ENCODE measurements around the gene TMEM125. TPM values are rescaled to one million over a fixed set of nuclear protein-coding genes. Genes with fewer than 3 reads are reported as not detected.

TMEM125 gene
- total and polyA plus RNA-seq, 8 donors, result 7.0 to 41.9 (median 22.8) TPM

DNA sequence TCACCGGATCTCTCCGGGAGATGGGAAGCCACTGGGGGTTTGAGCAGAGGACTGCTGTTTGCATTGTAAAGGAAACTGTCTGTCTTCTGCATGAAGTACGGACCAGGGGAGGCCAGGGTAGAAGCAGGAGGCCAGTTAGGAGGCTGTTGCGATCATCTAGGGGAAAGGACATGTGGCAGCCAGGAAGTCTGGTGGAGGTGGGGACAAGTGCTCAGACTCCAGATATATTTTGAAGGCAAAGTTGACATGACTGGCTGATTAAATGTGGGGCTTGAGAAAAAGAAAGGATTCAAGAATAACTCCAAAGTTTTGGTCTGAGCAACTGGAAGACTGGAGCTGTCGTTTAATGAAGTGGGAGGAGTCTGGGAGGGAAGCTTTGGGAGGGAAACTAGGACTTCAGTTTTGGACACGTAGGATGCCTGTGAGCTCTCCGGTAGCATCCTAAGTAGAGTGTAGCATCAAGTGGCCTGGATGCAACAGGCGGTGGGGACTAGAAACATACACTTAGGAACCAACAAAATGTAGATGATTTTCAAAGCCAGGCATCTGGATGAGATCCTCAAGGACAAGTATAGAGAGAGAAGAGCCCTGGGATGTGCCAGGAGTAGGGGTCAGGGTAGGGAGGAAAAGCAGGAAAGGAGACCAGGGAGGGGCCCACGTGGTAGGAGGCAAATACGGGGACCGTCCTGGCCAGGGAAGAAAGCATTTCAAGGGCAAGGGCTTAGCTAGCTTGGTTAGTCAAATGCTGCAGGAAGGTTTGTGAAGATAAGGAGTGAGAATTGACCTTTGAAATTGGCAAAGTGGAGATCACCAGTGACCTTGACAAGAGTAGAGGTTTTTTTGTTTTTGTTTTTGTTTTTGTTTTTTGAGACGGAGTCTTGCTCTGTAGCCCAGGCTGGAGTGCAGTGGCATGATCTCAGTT is 19.3 kb downstream of the TMEM125 start:
- TF ChIP-seq POLR2AphosphoS5 (IDR thresholded peaks at IDR 0.05), result no peak
- TF ChIP-seq, protein P1, sequence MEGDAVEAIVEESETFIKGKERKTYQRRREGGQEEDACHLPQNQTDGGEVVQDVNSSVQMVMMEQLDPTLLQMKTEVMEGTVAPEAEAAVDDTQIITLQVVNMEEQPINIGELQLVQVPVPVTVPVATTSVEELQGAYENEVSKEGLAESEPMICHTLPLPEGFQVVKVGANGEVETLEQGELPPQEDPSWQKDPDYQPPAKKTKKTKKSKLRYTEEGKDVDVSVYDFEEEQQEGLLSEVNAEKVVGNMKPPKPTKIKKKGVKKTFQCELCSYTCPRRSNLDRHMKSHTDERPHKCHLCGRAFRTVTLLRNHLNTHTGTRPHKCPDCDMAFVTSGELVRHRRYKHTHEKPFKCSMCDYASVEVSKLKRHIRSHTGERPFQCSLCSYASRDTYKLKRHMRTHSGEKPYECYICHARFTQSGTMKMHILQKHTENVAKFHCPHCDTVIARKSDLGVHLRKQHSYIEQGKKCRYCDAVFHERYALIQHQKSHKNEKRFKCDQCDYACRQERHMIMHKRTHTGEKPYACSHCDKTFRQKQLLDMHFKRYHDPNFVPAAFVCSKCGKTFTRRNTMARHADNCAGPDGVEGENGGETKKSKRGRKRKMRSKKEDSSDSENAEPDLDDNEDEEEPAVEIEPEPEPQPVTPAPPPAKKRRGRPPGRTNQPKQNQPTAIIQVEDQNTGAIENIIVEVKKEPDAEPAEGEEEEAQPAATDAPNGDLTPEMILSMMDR (IDR thresholded peaks at IDR 0.05), result no peak
- no peak for TF ChIP-seq EP300 (IDR thresholded peaks at IDR 0.05)
- no peak for TF ChIP-seq POLR2A (IDR thresholded peaks at IDR 0.05)

DNA sequence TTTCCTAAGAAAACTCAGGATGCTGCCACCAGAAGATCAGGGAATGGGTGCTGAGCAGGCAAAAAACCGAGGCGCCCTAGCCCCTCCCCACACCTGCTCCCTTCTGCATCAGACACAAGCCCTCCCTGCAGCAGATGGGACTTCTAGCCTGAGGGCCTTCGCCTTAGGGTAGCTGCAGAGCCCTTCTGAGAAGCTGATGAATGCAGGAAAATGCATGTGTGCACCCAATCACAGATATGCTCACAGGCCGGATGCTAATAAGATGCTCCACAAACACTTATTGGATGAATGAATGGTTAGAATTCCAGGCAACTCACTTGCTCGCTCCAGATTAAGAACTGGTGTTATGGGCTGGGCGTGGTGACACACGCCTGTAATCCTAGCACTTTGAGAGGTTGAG is 22.4 kb downstream of the TMEM125 start:
- H3K27ac ChIP-seq, result no peak overlapping the region
- no peaks in the 10 kb centered on the region for H3K27me3 ChIP-seq
- TF ChIP-seq POLR2A (IDR thresholded peaks at IDR 0.05), result no peak
- no peak for TF ChIP-seq EP300 (IDR thresholded peaks at IDR 0.05)
- TF ChIP-seq, protein P1 (IDR thresholded peaks at IDR 0.05), result no peak
- no peak for TF ChIP-seq POLR2AphosphoS5 (IDR thresholded peaks at IDR 0.05)
- no peaks in the 10 kb centered on the region for H3K9me3 ChIP-seq
- DNase-seq, result no peak
- WGBS, 5 donors, result 75 to 82% (median 82%) methylated on average over 7 of the region's 7 CpGs
- H3K4me1 ChIP-seq, result peaks cover 16 to 41% (median 28%) of the 10 kb centered on the region in 4 donors
- H3K36me3 ChIP-seq, result no peaks in the 10 kb centered on the region
- H3K4me3 ChIP-seq, result no peak overlapping the region
- intact Hi-C loops (cut with DNase I; ENCODE audit: low total_unique reads), result no loop called here

More for the DNA sequence above, 19.3 kb downstream of the TMEM125 start:
- peaks cover 0 to 4% (median 0%) of the 10 kb centered on the region in 3 donors for H3K27me3 ChIP-seq
- H3K27ac ChIP-seq, result peak overlapping the region in 2 of 5 donors; percentile 39 to 49
- H3K4me1 ChIP-seq, result peaks cover 0 to 27% (median 14%) of the 10 kb centered on the region in 4 donors
- no peak overlapping the region for H3K4me3 ChIP-seq
- intact Hi-C loops (cut with DNase I; ENCODE audit: low total_unique reads), result no loop called here
- no peaks in the 10 kb centered on the region for H3K9me3 ChIP-seq
- WGBS, 5 donors, result 53 to 72% (median 60%) methylated on average over 12 of the region's 12 CpGs
- DNase-seq, result peak in 1 of 2 donors; percentile 54
- no peaks in the 10 kb centered on the region for H3K36me3 ChIP-seq

DNA sequence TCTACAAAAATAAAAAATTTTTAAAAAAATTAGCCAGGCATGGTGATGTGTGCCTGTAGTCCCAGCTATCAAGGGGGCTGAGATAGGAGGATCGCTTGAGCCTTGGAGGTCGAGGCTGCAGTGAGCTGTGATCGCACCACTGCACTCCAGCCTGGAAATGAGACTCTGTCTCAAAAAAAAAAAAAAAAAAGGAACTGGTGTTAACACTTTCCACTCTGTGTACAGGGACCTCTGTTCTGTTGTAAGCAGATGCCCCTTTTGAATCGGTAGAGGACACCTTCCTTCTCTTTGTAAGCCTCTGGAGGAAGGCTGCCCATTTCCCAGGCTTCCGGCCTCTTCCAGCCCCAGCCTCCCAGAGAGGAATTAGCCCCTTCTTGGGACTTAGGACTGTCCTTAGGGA is 22.9 kb downstream of the TMEM125 start:
- Histone ChIP-seq H3K4me3 (no peak overlapping the region), H3K9me3 (no peaks in the 10 kb centered on the region), H3K27ac (no peak overlapping the region), H3K4me1 (peaks cover 16 to 41% (median 28%) of the 10 kb centered on the region in 4 donors), H3K36me3 (no peaks in the 10 kb centered on the region), H3K27me3 (no peaks in the 10 kb centered on the region)
- TF ChIP-seq POLR2A (IDR thresholded peaks at IDR 0.05) (no peak), EP300 (IDR thresholded peaks at IDR 0.05) (no peak), POLR2AphosphoS5 (IDR thresholded peaks at IDR 0.05) (no peak)
- TF ChIP-seq, protein P1 (IDR thresholded peaks at IDR 0.05), result no peak
- DNase-seq, result no peak
- 77 to 93% (median 89%) methylated on average over 5 of the region's 5 CpGs for WGBS, 5 donors
- intact Hi-C loops (cut with DNase I; ENCODE audit: low total_unique reads), result no loop called here

DNA sequence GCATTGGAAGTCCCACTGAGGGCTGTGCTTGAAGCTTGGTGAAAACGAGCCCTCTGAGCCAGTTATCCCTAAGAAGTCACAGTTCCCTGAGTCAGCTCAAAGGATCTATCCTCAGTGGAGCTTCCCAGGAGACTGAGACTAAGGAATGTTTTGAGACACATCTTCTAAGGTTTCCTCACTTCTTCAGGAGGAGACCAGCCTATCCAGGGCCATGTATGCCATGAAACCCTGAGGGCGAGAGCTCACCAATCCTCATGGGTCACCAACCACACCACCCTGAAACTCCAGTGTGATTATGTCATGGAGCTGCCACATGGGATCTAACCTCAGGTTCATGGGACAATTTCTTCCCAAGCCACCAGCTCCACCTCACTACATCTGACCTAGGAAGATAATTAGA is 23.4 kb downstream of the TMEM125 start:
- intact Hi-C loops (cut with DNase I; ENCODE audit: low total_unique reads), result no loop called here
- Histone ChIP-seq H3K4me1 (peaks cover 16 to 41% (median 28%) of the 10 kb centered on the region in 4 donors), H3K36me3 (no peaks in the 10 kb centered on the region), H3K27ac (peak overlapping the region in 1 of 5 donors; percentile 27), H3K27me3 (no peaks in the 10 kb centered on the region), H3K4me3 (no peak overlapping the region), H3K9me3 (no peaks in the 10 kb centered on the region)
- WGBS, 5 donors, result 63 to 88% (median 79%) methylated on average over 2 of the region's 2 CpGs
- DNase-seq, result no peak
- TF ChIP-seq EP300 (IDR thresholded peaks at IDR 0.05), result no peak
- TF ChIP-seq POLR2A (IDR thresholded peaks at IDR 0.05), result no peak
- no peak for TF ChIP-seq POLR2AphosphoS5 (IDR thresholded peaks at IDR 0.05)
- TF ChIP-seq, protein P1 (IDR thresholded peaks at IDR 0.05), result no peak
